Ascending aorta (tissue), 2 donors: ENCODE results near the gene TANC1. TPM values are rescaled to one million over a fixed set of nuclear protein-coding genes. Genes with fewer than 3 reads are reported as not detected.

Source experiments
- DNase-seq, 2 donors: peaks; one replicate each; pipeline ENCODE4 v3.0.0-alpha.2; 2019; ENCODE audit warnings: low spot score in 2 of 2
- H3K27ac ChIP-seq, 2 donors: fragments of 200-600 bp; sonication (generic); one replicate each; pipeline ENCODE4 v1.5.1; 2016 to 2017; ENCODE audit warnings: mild to moderate bottlenecking in 1 of 2
- H3K27me3 ChIP-seq: fragments of 200-600 bp; sonication (generic); one replicate; pipeline ENCODE4 v1.5.1; 2017
- H3K36me3 ChIP-seq, 2 donors: fragments of 200-600 bp; sonication (generic); one replicate each; pipeline ENCODE4 v1.5.1; 2016
- H3K4me1 ChIP-seq, 2 donors: fragments of 200-600 bp; sonication (generic); one replicate each; pipeline ENCODE4 v1.5.1; 2016 to 2017; ENCODE audit warnings: mild to moderate bottlenecking in 1 of 2
- H3K4me3 ChIP-seq, 2 donors: fragments of 200-600 bp; sonication (generic); one replicate each; pipeline ENCODE4 v1.5.1; 2016 to 2017; ENCODE audit warnings: mild to moderate bottlenecking in 1 of 2
- H3K9me3 ChIP-seq, 2 donors: fragments of 200-600 bp; sonication (generic); one replicate each; pipeline ENCODE4 v1.5.1; 2016
- CTCF ChIP-seq, 3 experiments: fragments of 200-600 bp in 2 of 3; fragments of 450-650 bp in 1 of 3; sonication (generic) in 2 of 3; IDR thresholded peaks; one replicate each; pipeline ENCODE4 v1.5.1; 2016 to 2019; ENCODE audit warnings: antibody characterized with exemption in 3 of 3, mild to moderate bottlenecking in 1 of 3, moderate library complexity in 1 of 3
- intact Hi-C: fragments of 100-400 bp; cut with DNase I; formaldehyde crosslinking; loops from one replicate; pipeline ENCODE4 v1.15.1; 2023
- total RNA-seq: library from RNA; depleted of rRNA; stranded (reverse); fragments of >200 nt; gene quantifications from one replicate; pipeline ENCODE4 v1.1.0, GENCODE V29; 2016

The TANC1 gene
- total RNA-seq, 1 donor from 2014 or later, result 45.4 TPM

- intact Hi-C loops, result no loop called here
- H3K4me3 ChIP-seq, result no peak overlapping the region
- H3K27me3 ChIP-seq, result no peaks in the 10 kb centered on the region
- no peak overlapping the region for H3K27ac ChIP-seq
- H3K9me3 ChIP-seq, result no peaks in the 10 kb centered on the region
- H3K36me3 ChIP-seq, result no peaks in the 10 kb centered on the region
- H3K4me1 ChIP-seq, result peaks cover 10 to 30% of the 10 kb centered on the region in 2 donors
- DNase-seq, result no peak
- TF ChIP-seq CTCF (IDR thresholded peaks at IDR 0.05), result no peak
Observed at GRCh38 chr2:159080641-159081040, 112.2 kb downstream of the TANC1 start.

GRCh38 chr2:159082119-159082518, 113.7 kb downstream of the TANC1 start:
- Histone ChIP-seq H3K27ac (peak overlapping the region in 1 of 2 donors; percentile 77), H3K4me1 (peaks cover 10 to 38% of the 10 kb centered on the region in 2 donors), H3K27me3 (no peaks in the 10 kb centered on the region), H3K9me3 (no peaks in the 10 kb centered on the region), H3K4me3 (no peak overlapping the region), H3K36me3 (no peaks in the 10 kb centered on the region)
- DNase-seq, result no peak
- TF ChIP-seq CTCF (IDR thresholded peaks at IDR 0.05), result no peak
- intact Hi-C loops, result no loop called here

GRCh38 chr2:159084384-159085370, 116.2 kb downstream of the TANC1 start:
- Histone ChIP-seq H3K9me3 (no peaks in the 10 kb centered on the region), H3K27ac (peak overlapping the region; percentile 77 to 80), H3K4me1 (peaks cover 18 to 58% of the 10 kb centered on the region in 2 donors), H3K4me3 (no peak overlapping the region), H3K27me3 (no peaks in the 10 kb centered on the region), H3K36me3 (no peaks in the 10 kb centered on the region)
- intact Hi-C loops, result no loop called here
- no peak for TF ChIP-seq CTCF (IDR thresholded peaks at IDR 0.05)
- DNase-seq, result no peak

GRCh38 chr2:159086342-159086741, 117.9 kb downstream of the TANC1 start:
- Histone ChIP-seq H3K36me3 (no peaks in the 10 kb centered on the region), H3K27ac (peak overlapping the region; percentile 77 to 80), H3K4me3 (no peak overlapping the region), H3K4me1 (peaks cover 28 to 69% of the 10 kb centered on the region in 2 donors), H3K9me3 (no peaks in the 10 kb centered on the region), H3K27me3 (no peaks in the 10 kb centered on the region)
- intact Hi-C loops, result no loop called here
- no peak for DNase-seq
- no peak for TF ChIP-seq CTCF (IDR thresholded peaks at IDR 0.05)

GRCh38 chr2:159086826-159087225, 118.4 kb downstream of the TANC1 start:
- no peaks in the 10 kb centered on the region for H3K9me3 ChIP-seq
- peak overlapping the region; percentile 77 to 80 for H3K27ac ChIP-seq
- H3K36me3 ChIP-seq, result no peaks in the 10 kb centered on the region
- H3K27me3 ChIP-seq, result no peaks in the 10 kb centered on the region
- DNase-seq, result no peak
- H3K4me1 ChIP-seq, result peaks cover 28 to 74% of the 10 kb centered on the region in 2 donors
- TF ChIP-seq CTCF (IDR thresholded peaks at IDR 0.05), result no peak
- intact Hi-C loops, result no loop called here
- H3K4me3 ChIP-seq, result no peak overlapping the region
